Right ventricle myocardium superior (tissue), 1 donor: ENCODE results near the gene MED12L. TPM values are rescaled to one million over a fixed set of nuclear protein-coding genes. Genes with fewer than 3 reads are reported as not detected.
"Not testable (repeated sequence)": the region's sequence is repeated elsewhere in the genome, so short reads cannot be mapped to it uniquely, and the experiment has no call there.

ENCODE experiments used
- ATAC-seq: fragments of 200-7000 bp; cut with Tn5 transposase; one replicate; pipeline ENCODE4 v1.9.1; 2020; ENCODE audit warnings: mild to moderate bottlenecking; ENCODE audit not compliant: poor library complexity
- DNase-seq: peaks from one replicate; pipeline ENCODE4 v3.0.0-alpha.2; 2020
- intact Hi-C: fragments of 100-400 bp; cut with DNase I; formaldehyde crosslinking; loops from one replicate; pipeline ENCODE4 v1.11.2; 2022
- total RNA-seq: library from RNA; stranded (reverse); fragmentation: NEBNext Ultra II Directional; extraction: Animal tissue kit (Norgen Biotek cat#: 25700); gene quantifications from one replicate; pipeline ENCODE4 v1.2.1, GENCODE V29; 2021
- donor health status: DM: no; HTN: yes; CAD: no; lungs with severe emphysema.

MED12L gene
- total RNA-seq, 1 donor from 2014 or later = 0.67 TPM

- intact Hi-C loops = no loop called here
- no peak for ATAC-seq
- DNase-seq = no peak
Measured at GRCh38 chr3:151371526-151371925, 286.1 kb downstream of the MED12L start.

- no peak for DNase-seq
- intact Hi-C loops = no loop called here
- no peak for ATAC-seq
Measured at GRCh38 chr3:151372063-151372820, 286.8 kb downstream of the MED12L start.

- ATAC-seq = no peak
- intact Hi-C loops = no loop called here
- DNase-seq = no peak
Measured at GRCh38 chr3:151377768-151378385, 292.4 kb downstream of the MED12L start.

GRCh38 chr3:151379083-151379734 is 293.7 kb downstream of the MED12L start:
- DNase-seq (peak; percentile 49), ATAC-seq (peak; percentile 68)
- intact Hi-C loops = no loop called here

DNA sequence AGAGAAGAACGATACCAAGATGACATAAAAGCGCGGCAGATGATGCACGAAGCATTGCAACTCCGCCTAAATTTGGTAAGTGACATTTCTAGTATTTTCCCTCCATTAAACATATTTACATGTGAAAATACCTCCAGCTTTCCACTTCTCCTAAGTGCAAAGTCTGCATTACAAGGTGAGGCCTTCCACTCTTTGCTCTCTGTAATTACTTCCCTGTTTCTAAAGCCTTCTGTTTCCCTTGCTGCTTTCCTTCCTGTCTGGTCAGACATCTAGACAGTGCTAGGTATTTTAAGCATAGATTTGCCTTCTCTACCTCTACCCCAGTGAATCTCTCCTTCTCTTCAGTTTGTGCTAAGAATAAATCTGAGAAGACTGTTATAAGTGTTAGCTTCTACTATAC is 297.2 kb downstream of the MED12L start:
- ATAC-seq = no peak
- intact Hi-C loops = no loop called here
- no peak for DNase-seq

GRCh38 chr3:151383111-151383510 is 297.6 kb downstream of the MED12L start:
- intact Hi-C loops = no loop called here
- no peak for DNase-seq
- no peak for ATAC-seq

DNA sequence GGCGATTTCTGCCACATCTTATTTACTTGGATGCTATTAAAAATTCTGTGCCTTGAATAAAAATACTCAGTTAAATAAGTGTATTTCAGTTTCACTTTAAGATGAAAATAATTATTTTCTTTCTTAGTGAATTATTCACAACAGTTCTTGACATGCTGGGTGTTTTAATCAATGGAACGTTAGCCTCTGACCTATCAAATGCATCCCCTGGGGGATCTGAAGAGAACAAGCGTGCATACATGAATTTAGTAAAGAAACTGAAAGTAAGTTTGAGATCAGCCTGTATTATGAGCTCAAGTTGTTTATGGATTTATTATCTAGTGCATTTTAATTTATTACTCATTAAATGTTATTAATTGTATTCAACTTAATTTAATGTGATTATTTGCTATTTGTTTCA is 298.5 kb downstream of the MED12L start:
- DNase-seq = no peak
- peak; percentile 53 for ATAC-seq
- intact Hi-C loops = no loop called here

DNA sequence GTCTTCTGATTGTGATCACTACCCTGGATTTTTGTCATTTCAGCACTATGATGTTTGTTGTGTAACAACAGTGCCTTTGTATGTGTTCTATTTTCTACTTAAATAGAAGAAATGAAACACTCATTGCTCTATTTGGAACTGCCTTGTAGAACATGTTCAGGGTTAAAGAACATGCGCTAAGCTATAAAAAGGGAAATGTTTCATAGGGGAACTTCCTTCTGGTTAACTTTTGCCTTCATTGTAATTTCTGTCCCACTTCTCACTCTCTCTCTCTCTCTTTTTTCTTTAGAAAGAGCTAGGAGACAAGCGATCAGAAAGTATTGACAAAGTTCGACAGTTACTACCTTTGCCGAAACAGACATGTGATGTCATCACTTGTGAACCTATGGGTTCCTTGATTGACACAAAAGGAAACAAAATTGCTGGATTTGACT is 299.3 kb downstream of the MED12L start, which contains the start of gene P2RY12:
P2RY12 (minus strand) TSS at position 13 of the 434 bp plus-strand sequence. CDS start 45,908 bp downstream, outside the sequence.
- intact Hi-C loops = no loop called here
- DNase-seq (no peak), ATAC-seq (peak; percentile 80)

- intact Hi-C loops = no loop called here
- DNase-seq (no peak), ATAC-seq (no peak)
Measured at GRCh38 chr3:151386056-151386455, 300.6 kb downstream of the MED12L start.

- no peak for DNase-seq
Measured at GRCh38 chr3:151387432-151387831, 302.0 kb downstream of the MED12L start.

DNA sequence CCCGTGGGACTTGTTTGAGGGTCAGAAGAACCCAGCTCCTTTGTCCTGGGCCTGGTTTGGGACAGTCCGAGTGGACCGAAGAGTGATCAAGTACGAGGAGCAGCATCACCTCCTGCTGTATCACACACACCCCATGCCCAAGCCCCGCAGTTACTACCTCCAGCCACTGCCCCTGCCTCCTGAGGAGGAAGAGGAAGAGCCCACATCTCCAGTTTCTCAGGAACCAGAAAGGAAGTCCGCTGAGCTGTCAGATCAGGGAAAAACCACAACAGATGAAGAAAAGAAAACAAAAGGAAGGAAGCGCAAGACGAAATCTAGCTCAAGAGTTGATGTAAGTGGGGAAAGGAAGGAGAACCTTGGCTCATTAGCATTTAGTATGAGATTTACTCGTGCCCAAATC is 302.4 kb downstream of the MED12L start:
- intact Hi-C loops = no loop called here
- DNase-seq (no peak), ATAC-seq (peak; percentile 36)

More at GRCh38 chr3:151387432-151387831, 302.0 kb downstream of the MED12L start:
- no peak for ATAC-seq
- intact Hi-C loops = no loop called here

DNA sequence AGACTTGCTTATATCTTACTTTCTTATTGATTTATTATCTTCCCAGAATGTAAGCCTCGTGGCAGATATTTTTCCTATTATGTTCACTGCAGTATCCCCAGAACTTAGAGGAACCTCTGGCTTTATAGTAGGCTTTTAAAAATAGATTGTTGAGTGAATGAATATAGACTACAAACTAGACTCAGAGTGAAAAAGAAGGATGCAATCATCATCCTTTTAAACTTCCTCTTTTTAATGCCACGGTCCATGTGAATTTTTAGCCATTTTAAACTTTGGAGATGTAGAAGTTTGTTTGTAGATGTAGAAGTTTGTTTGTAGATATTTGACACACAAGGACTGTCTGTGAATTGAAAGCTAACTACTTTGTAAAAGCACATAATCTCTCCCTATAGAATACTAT is 306.3 kb downstream of the MED12L start:
- no peak for ATAC-seq
- intact Hi-C loops = no loop called here
- no peak for DNase-seq

- ATAC-seq, DNase-seq, intact Hi-C loops: not testable (repeated sequence)
Measured at GRCh38 chr3:151392191-151392590, 306.7 kb downstream of the MED12L start.

DNA sequence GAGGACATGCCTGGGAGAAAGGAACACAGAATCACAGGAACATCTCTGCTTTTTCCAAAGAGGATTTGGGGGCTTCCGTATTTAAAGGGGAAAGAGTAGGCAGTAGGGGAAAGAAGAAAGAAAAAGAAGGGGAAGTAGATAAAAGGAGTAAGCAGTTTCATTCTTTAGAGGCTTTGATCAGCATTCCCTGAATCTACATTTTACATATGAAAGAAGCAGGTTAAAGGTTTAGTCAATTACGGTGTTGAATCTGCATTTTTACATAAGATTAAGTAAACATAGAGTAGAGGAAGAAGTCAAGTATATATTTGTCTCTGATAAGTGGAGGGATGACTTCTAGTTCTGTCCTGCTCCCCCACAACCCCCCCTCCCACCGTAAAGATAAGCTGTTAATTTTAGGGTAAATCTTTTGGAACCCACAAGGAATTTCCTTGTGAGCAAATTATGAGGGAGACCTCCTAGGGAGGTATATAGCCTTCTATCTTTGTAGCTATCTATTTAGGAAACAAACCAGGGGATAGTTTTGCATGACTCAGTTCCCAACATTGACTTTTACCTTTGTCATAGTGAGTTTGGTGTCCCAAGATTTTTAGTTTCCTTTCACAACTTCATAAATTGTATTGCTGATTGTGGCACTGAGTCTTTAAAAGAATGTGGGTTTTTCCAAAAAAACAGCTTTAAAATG is 307.8 kb downstream of the MED12L start:
- no peak for DNase-seq
- no peak for ATAC-seq
- intact Hi-C loops = no loop called here

GRCh38 chr3:151393941-151394340 is 308.5 kb downstream of the MED12L start:
- ATAC-seq (no peak), DNase-seq (no peak)
- intact Hi-C loops = no loop called here

- ATAC-seq (no peak), DNase-seq (no peak)
- intact Hi-C loops = no loop called here
Measured at GRCh38 chr3:151394611-151395010, 309.1 kb downstream of the MED12L start.

DNA sequence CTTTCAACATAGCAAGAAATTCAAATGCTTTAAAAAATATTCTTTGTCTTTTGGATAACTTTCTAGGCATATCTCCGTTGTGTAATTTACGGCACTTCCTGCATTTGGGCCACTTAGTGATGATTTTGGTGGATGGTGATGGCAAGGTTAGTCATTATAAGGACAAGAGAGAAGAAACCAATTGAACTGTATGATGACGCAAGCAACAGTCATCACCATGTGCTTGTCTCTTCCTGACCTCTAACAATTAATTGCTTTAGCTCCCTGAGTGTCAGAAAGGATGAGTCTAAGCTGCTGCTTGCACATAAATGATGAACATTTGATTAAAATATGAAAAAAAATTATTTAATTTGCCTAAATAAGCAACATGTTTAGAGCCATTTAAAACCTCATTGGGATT is 310.3 kb downstream of the MED12L start:
- intact Hi-C loops = no loop called here
- DNase-seq (no peak), ATAC-seq (no peak)

GRCh38 chr3:151398895-151399294 is 313.4 kb downstream of the MED12L start:
- intact Hi-C loops = no loop called here
- DNase-seq (no peak), ATAC-seq (no peak)

GRCh38 chr3:151400341-151400740 is 314.9 kb downstream of the MED12L start:
- no peak for DNase-seq
- ATAC-seq = no peak
- intact Hi-C loops = no loop called here
